Measurements from ENCODE around the gene SLC35F1.

The SLC35F1 gene

GRCh38 chr6:118263921-118264486, 356.9 kb downstream of the SLC35F1 start:
- Histone ChIP-seq H3K9ac (ENCODE audit: low read depth in 1 of 2, low read length in 2 of 2) (no peak overlapping the region), H3K4me1 (ENCODE audit: control insufficient read depth in 2 of 2, insufficient read depth in 2 of 2, low read length in 2 of 2) (no peaks in the 10 kb centered on the region), H3K36me3 (ENCODE audit: control insufficient read depth in 2 of 2, insufficient read depth in 2 of 2, low read length in 2 of 2) (no peaks in the 10 kb centered on the region), H3K9me3 (ENCODE audit: control insufficient read depth in 2 of 2, low read length in 2 of 2) (peaks cover 0 to 2% of the 10 kb centered on the region in 2 donors), H3K27me3 (ENCODE audit: control insufficient read depth in 2 of 2, insufficient read depth in 2 of 2, low read length in 2 of 2) (no peaks in the 10 kb centered on the region), H3K4me3 (ENCODE audit: low read length in 2 of 2) (no peak overlapping the region), H3K27ac (ENCODE audit: low read depth in 2 of 2, low read length in 2 of 2) (no peak overlapping the region)

GRCh38 chr6:118269659-118270058, 362.6 kb downstream of the SLC35F1 start:
- H3K36me3 ChIP-seq (ENCODE audit: control insufficient read depth in 2 of 2, insufficient read depth in 2 of 2, low read length in 2 of 2) = no peaks in the 10 kb centered on the region
- H3K27me3 ChIP-seq (ENCODE audit: control insufficient read depth in 2 of 2, insufficient read depth in 2 of 2, low read length in 2 of 2) = no peaks in the 10 kb centered on the region

GRCh38 chr6:118277631-118278030, 370.6 kb downstream of the SLC35F1 start:
- Histone ChIP-seq H3K9ac (ENCODE audit: low read depth in 1 of 2, low read length in 2 of 2) (no peak overlapping the region), H3K4me1 (ENCODE audit: control insufficient read depth in 2 of 2, insufficient read depth in 2 of 2, low read length in 2 of 2) (no peaks in the 10 kb centered on the region), H3K4me3 (ENCODE audit: low read length in 2 of 2) (no peak overlapping the region), H3K27me3 (ENCODE audit: control insufficient read depth in 2 of 2, insufficient read depth in 2 of 2, low read length in 2 of 2) (no peaks in the 10 kb centered on the region), H3K27ac (ENCODE audit: low read depth in 2 of 2, low read length in 2 of 2) (no peak overlapping the region), H3K36me3 (ENCODE audit: control insufficient read depth in 2 of 2, insufficient read depth in 2 of 2, low read length in 2 of 2) (no peaks in the 10 kb centered on the region), H3K9me3 (ENCODE audit: control insufficient read depth in 2 of 2, low read length in 2 of 2) (no peaks in the 10 kb centered on the region)

More at GRCh38 chr6:118269659-118270058, 362.6 kb downstream of the SLC35F1 start:
- H3K4me1 ChIP-seq (ENCODE audit: control insufficient read depth in 2 of 2, insufficient read depth in 2 of 2, low read length in 2 of 2) = no peaks in the 10 kb centered on the region
- peaks cover 0 to 2% of the 10 kb centered on the region in 2 donors for H3K9me3 ChIP-seq (ENCODE audit: control insufficient read depth in 2 of 2, low read length in 2 of 2)
- H3K9ac ChIP-seq (ENCODE audit: low read depth in 1 of 2, low read length in 2 of 2) = no peak overlapping the region
- no peak overlapping the region for H3K4me3 ChIP-seq (ENCODE audit: low read length in 2 of 2)
- H3K27ac ChIP-seq (ENCODE audit: low read depth in 2 of 2, low read length in 2 of 2) = no peak overlapping the region

- no peaks in the 10 kb centered on the region for H3K9me3 ChIP-seq (ENCODE audit: control insufficient read depth in 2 of 2, low read length in 2 of 2)
- H3K9ac ChIP-seq (ENCODE audit: low read depth in 1 of 2, low read length in 2 of 2) = no peak overlapping the region
- H3K36me3 ChIP-seq (ENCODE audit: control insufficient read depth in 2 of 2, insufficient read depth in 2 of 2, low read length in 2 of 2) = no peaks in the 10 kb centered on the region
- no peak overlapping the region for H3K27ac ChIP-seq (ENCODE audit: low read depth in 2 of 2, low read length in 2 of 2)
- H3K4me1 ChIP-seq (ENCODE audit: control insufficient read depth in 2 of 2, insufficient read depth in 2 of 2, low read length in 2 of 2) = no peaks in the 10 kb centered on the region
- H3K27me3 ChIP-seq (ENCODE audit: control insufficient read depth in 2 of 2, insufficient read depth in 2 of 2, low read length in 2 of 2) = no peaks in the 10 kb centered on the region
- H3K4me3 ChIP-seq (ENCODE audit: low read length in 2 of 2) = no peak overlapping the region
Measured at GRCh38 chr6:118280210-118280609, 373.1 kb downstream of the SLC35F1 start.

- Histone ChIP-seq H3K4me3 (ENCODE audit: low read length in 2 of 2) (no peak overlapping the region), H3K27me3 (ENCODE audit: control insufficient read depth in 2 of 2, insufficient read depth in 2 of 2, low read length in 2 of 2) (no peaks in the 10 kb centered on the region), H3K9ac (ENCODE audit: low read depth in 1 of 2, low read length in 2 of 2) (no peak overlapping the region), H3K4me1 (ENCODE audit: control insufficient read depth in 2 of 2, insufficient read depth in 2 of 2, low read length in 2 of 2) (no peaks in the 10 kb centered on the region), H3K36me3 (ENCODE audit: control insufficient read depth in 2 of 2, insufficient read depth in 2 of 2, low read length in 2 of 2) (no peaks in the 10 kb centered on the region), H3K9me3 (ENCODE audit: control insufficient read depth in 2 of 2, low read length in 2 of 2) (no peaks in the 10 kb centered on the region), H3K27ac (ENCODE audit: low read depth in 2 of 2, low read length in 2 of 2) (no peak overlapping the region)
Measured at GRCh38 chr6:118281291-118281690, 374.2 kb downstream of the SLC35F1 start.

GRCh38 chr6:118283766-118284165, 376.7 kb downstream of the SLC35F1 start:
- Histone ChIP-seq H3K4me1 (ENCODE audit: control insufficient read depth in 2 of 2, insufficient read depth in 2 of 2, low read length in 2 of 2) (no peaks in the 10 kb centered on the region), H3K4me3 (ENCODE audit: low read length in 2 of 2) (no peak overlapping the region), H3K9me3 (ENCODE audit: control insufficient read depth in 2 of 2, low read length in 2 of 2) (no peaks in the 10 kb centered on the region), H3K9ac (ENCODE audit: low read depth in 1 of 2, low read length in 2 of 2) (no peak overlapping the region), H3K36me3 (ENCODE audit: control insufficient read depth in 2 of 2, insufficient read depth in 2 of 2, low read length in 2 of 2) (no peaks in the 10 kb centered on the region), H3K27me3 (ENCODE audit: control insufficient read depth in 2 of 2, insufficient read depth in 2 of 2, low read length in 2 of 2) (no peaks in the 10 kb centered on the region), H3K27ac (ENCODE audit: low read depth in 2 of 2, low read length in 2 of 2) (no peak overlapping the region)

- Histone ChIP-seq H3K4me1 (ENCODE audit: control insufficient read depth in 2 of 2, insufficient read depth in 2 of 2, low read length in 2 of 2) (no peaks in the 10 kb centered on the region), H3K4me3 (ENCODE audit: low read length in 2 of 2) (no peak overlapping the region), H3K9ac (ENCODE audit: low read depth in 1 of 2, low read length in 2 of 2) (no peak overlapping the region), H3K36me3 (ENCODE audit: control insufficient read depth in 2 of 2, insufficient read depth in 2 of 2, low read length in 2 of 2) (no peaks in the 10 kb centered on the region), H3K9me3 (ENCODE audit: control insufficient read depth in 2 of 2, low read length in 2 of 2) (no peaks in the 10 kb centered on the region), H3K27ac (ENCODE audit: low read depth in 2 of 2, low read length in 2 of 2) (no peak overlapping the region), H3K27me3 (ENCODE audit: control insufficient read depth in 2 of 2, insufficient read depth in 2 of 2, low read length in 2 of 2) (no peaks in the 10 kb centered on the region)
Measured at GRCh38 chr6:118284736-118285360, 377.8 kb downstream of the SLC35F1 start.

- no peaks in the 10 kb centered on the region for H3K9me3 ChIP-seq (ENCODE audit: control insufficient read depth in 2 of 2, low read length in 2 of 2)
- no peak overlapping the region for H3K9ac ChIP-seq (ENCODE audit: low read depth in 1 of 2, low read length in 2 of 2)
- H3K36me3 ChIP-seq (ENCODE audit: control insufficient read depth in 2 of 2, insufficient read depth in 2 of 2, low read length in 2 of 2) = no peaks in the 10 kb centered on the region
- no peak overlapping the region for H3K4me3 ChIP-seq (ENCODE audit: low read length in 2 of 2)
- no peak overlapping the region for H3K27ac ChIP-seq (ENCODE audit: low read depth in 2 of 2, low read length in 2 of 2)
- H3K27me3 ChIP-seq (ENCODE audit: control insufficient read depth in 2 of 2, insufficient read depth in 2 of 2, low read length in 2 of 2) = no peaks in the 10 kb centered on the region
- no peaks in the 10 kb centered on the region for H3K4me1 ChIP-seq (ENCODE audit: control insufficient read depth in 2 of 2, insufficient read depth in 2 of 2, low read length in 2 of 2)
Measured at GRCh38 chr6:118285791-118286190, 378.7 kb downstream of the SLC35F1 start.

- Histone ChIP-seq H3K9me3 (ENCODE audit: control insufficient read depth in 2 of 2, low read length in 2 of 2) (no peaks in the 10 kb centered on the region), H3K27me3 (ENCODE audit: control insufficient read depth in 2 of 2, insufficient read depth in 2 of 2, low read length in 2 of 2) (no peaks in the 10 kb centered on the region), H3K36me3 (ENCODE audit: control insufficient read depth in 2 of 2, insufficient read depth in 2 of 2, low read length in 2 of 2) (no peaks in the 10 kb centered on the region), H3K4me3 (ENCODE audit: low read length in 2 of 2) (no peak overlapping the region), H3K9ac (ENCODE audit: low read depth in 1 of 2, low read length in 2 of 2) (no peak overlapping the region), H3K27ac (ENCODE audit: low read depth in 2 of 2, low read length in 2 of 2) (no peak overlapping the region), H3K4me1 (ENCODE audit: control insufficient read depth in 2 of 2, insufficient read depth in 2 of 2, low read length in 2 of 2) (no peaks in the 10 kb centered on the region)
Measured at GRCh38 chr6:118288355-118289124, 381.5 kb downstream of the SLC35F1 start.

- H3K36me3 ChIP-seq (ENCODE audit: control insufficient read depth in 2 of 2, insufficient read depth in 2 of 2, low read length in 2 of 2) = no peaks in the 10 kb centered on the region
- H3K4me1 ChIP-seq (ENCODE audit: control insufficient read depth in 2 of 2, insufficient read depth in 2 of 2, low read length in 2 of 2) = no peaks in the 10 kb centered on the region
- no peak overlapping the region for H3K9ac ChIP-seq (ENCODE audit: low read depth in 1 of 2, low read length in 2 of 2)
- H3K27ac ChIP-seq (ENCODE audit: low read depth in 2 of 2, low read length in 2 of 2) = no peak overlapping the region
- no peaks in the 10 kb centered on the region for H3K9me3 ChIP-seq (ENCODE audit: control insufficient read depth in 2 of 2, low read length in 2 of 2)
- no peak overlapping the region for H3K4me3 ChIP-seq (ENCODE audit: low read length in 2 of 2)
- no peaks in the 10 kb centered on the region for H3K27me3 ChIP-seq (ENCODE audit: control insufficient read depth in 2 of 2, insufficient read depth in 2 of 2, low read length in 2 of 2)
Measured at GRCh38 chr6:118292558-118292957, 385.5 kb downstream of the SLC35F1 start.

All from mucosa of rectum (tissue), 2 donors.